ENCODE results near the gene SRGAP1. TPM values are rescaled to one million over a fixed set of nuclear protein-coding genes. Genes with fewer than 3 reads are reported as not detected.

SRGAP1 gene
- total RNA-seq, 1 experiment from 2014 or later = 28.3 TPM

- CTCF ChIA-PET = interaction anchor here (0.6 kb wide), 1 partner anchor 78 kb away, joined by 4 read pairs; no protein-coding TSS in a partner anchor
- Mint-ChIP-seq H3K27me3 (ENCODE audit: unreplicated experiment) (no peaks in the 10 kb centered on the region), H3K36me3 (ENCODE audit: insufficient read depth, unreplicated experiment) (no peaks in the 10 kb centered on the region), H3K9me3 (ENCODE audit: low read depth, unreplicated experiment) (no peaks in the 10 kb centered on the region), H3K4me3 (ENCODE audit: low read depth, unreplicated experiment) (no peak overlapping the region), H3K4me1 (ENCODE audit: low read depth, unreplicated experiment) (no peaks in the 10 kb centered on the region), H3K27ac (ENCODE audit: unreplicated experiment) (no peak overlapping the region)
- no peak for TF ChIP-seq CTCF (IDR thresholded peaks at IDR 0.05; ENCODE audit: unreplicated experiment)
- intact Hi-C loops (cut with micrococcal nuclease; ENCODE audit: unreplicated experiment) = no loop called here
- DNase-seq = no peak
- no TSS peak for BruUV-seq (replicated peaks)
Observed at GRCh38 chr12:63961543-63961942, 117.0 kb downstream of the SRGAP1 start.

GRCh38 chr12:63963868-63964267 lies 119.4 kb downstream of the SRGAP1 start:
- H3K36me3 Mint-ChIP-seq (ENCODE audit: insufficient read depth, unreplicated experiment) = no peaks in the 10 kb centered on the region
- no peak for TF ChIP-seq CTCF (IDR thresholded peaks at IDR 0.05; ENCODE audit: unreplicated experiment)
- BruUV-seq (replicated peaks) = no TSS peak
- no peak overlapping the region for H3K27ac Mint-ChIP-seq (ENCODE audit: unreplicated experiment)
- peaks cover 8% of the 10 kb centered on the region for H3K4me1 Mint-ChIP-seq (ENCODE audit: low read depth, unreplicated experiment)
- DNase-seq = no peak
- no peak overlapping the region for H3K4me3 Mint-ChIP-seq (ENCODE audit: low read depth, unreplicated experiment)
- H3K27me3 Mint-ChIP-seq (ENCODE audit: unreplicated experiment) = no peaks in the 10 kb centered on the region
- CTCF ChIA-PET = no interaction called here
- H3K9me3 Mint-ChIP-seq (ENCODE audit: low read depth, unreplicated experiment) = no peaks in the 10 kb centered on the region
- intact Hi-C loops (cut with micrococcal nuclease; ENCODE audit: unreplicated experiment) = no loop called here

- Mint-ChIP-seq H3K9me3 (ENCODE audit: low read depth, unreplicated experiment) (no peaks in the 10 kb centered on the region), H3K27ac (ENCODE audit: unreplicated experiment) (no peak overlapping the region), H3K36me3 (ENCODE audit: insufficient read depth, unreplicated experiment) (no peaks in the 10 kb centered on the region), H3K4me3 (ENCODE audit: low read depth, unreplicated experiment) (no peak overlapping the region), H3K27me3 (ENCODE audit: unreplicated experiment) (no peaks in the 10 kb centered on the region), H3K4me1 (ENCODE audit: low read depth, unreplicated experiment) (peaks cover 8% of the 10 kb centered on the region)
- no TSS peak for BruUV-seq (replicated peaks)
- CTCF ChIA-PET = no interaction called here
- TF ChIP-seq CTCF (IDR thresholded peaks at IDR 0.05; ENCODE audit: unreplicated experiment) = no peak
- no peak for DNase-seq
- intact Hi-C loops (cut with micrococcal nuclease; ENCODE audit: unreplicated experiment) = no loop called here
Observed at GRCh38 chr12:63964301-63964700, 119.8 kb downstream of the SRGAP1 start.

- CTCF ChIA-PET = interaction anchor here (0.7 to 1.7 kb wide), 2 partner anchors 112 to 361 kb away, joined by 5 read pairs; no protein-coding TSS in a partner anchor
- no TSS peak for BruUV-seq (replicated peaks)
- intact Hi-C loops (cut with micrococcal nuclease; ENCODE audit: unreplicated experiment) = no loop called here
- no peak for TF ChIP-seq CTCF (IDR thresholded peaks at IDR 0.05; ENCODE audit: unreplicated experiment)
- Mint-ChIP-seq H3K4me1 (ENCODE audit: low read depth, unreplicated experiment) (peaks cover 21% of the 10 kb centered on the region), H3K4me3 (ENCODE audit: low read depth, unreplicated experiment) (no peak overlapping the region), H3K27me3 (ENCODE audit: unreplicated experiment) (no peaks in the 10 kb centered on the region), H3K9me3 (ENCODE audit: low read depth, unreplicated experiment) (no peaks in the 10 kb centered on the region), H3K27ac (ENCODE audit: unreplicated experiment) (no peak overlapping the region), H3K36me3 (ENCODE audit: insufficient read depth, unreplicated experiment) (no peaks in the 10 kb centered on the region)
- no peak for DNase-seq
Observed at GRCh38 chr12:63965936-63966605, 121.6 kb downstream of the SRGAP1 start.
